Astrocyte of the cerebellum (primary cell): Measurements from ENCODE around the gene TDRD7.

Experiments
- DNase-seq: peaks from one replicate; pipeline ENCODE4 v3.0.0-alpha.2; 2011; ENCODE audit warnings: low read depth
- H3K4me3 ChIP-seq: 2 replicates; pipeline ENCODE4 v1.5.1; 2011; ENCODE audit warnings: mild to moderate bottlenecking, low read depth, low read length, moderate library complexity
- CTCF ChIP-seq: IDR thresholded peaks from 2 replicates; pipeline ENCODE4 v1.5.1; 2012; ENCODE audit warnings: low read length, low read depth, moderate library complexity, mild to moderate bottlenecking; ENCODE audit errors: missing control alignments
- in situ Hi-C: cut with HindIII; loops from 2 replicates; pipeline ENCODE4 v1.10.0; 2017; ENCODE audit warnings: low sequenced_read_pairs

TDRD7 gene

GRCh38 chr9:97366476-97366875 lies 45.4 kb upstream of the TDRD7 start:
- no peak for TF ChIP-seq CTCF
- no peak for DNase-seq
- no peak overlapping the region for H3K4me3 ChIP-seq
- in situ Hi-C loops, result loop anchor here (5.0 kb wide), 1 partner anchor 69 kb away; no protein-coding TSS in a partner anchor

- in situ Hi-C loops, result loop anchor here (5.0 kb wide), 1 partner anchor 70 kb away; no protein-coding TSS in a partner anchor
- no peak for DNase-seq
- H3K4me3 ChIP-seq, result no peak overlapping the region
- no peak for TF ChIP-seq CTCF
These were observed 45.0 kb upstream of the TDRD7 start for GRCh38 chr9:97366889-97367288.

GRCh38 chr9:97367729-97368128 lies 44.2 kb upstream of the TDRD7 start:
- DNase-seq, result no peak
- TF ChIP-seq CTCF, result no peak
- H3K4me3 ChIP-seq, result no peak overlapping the region
- in situ Hi-C loops, result loop anchor here (5.0 kb wide), 1 partner anchor 70 kb away; no protein-coding TSS in a partner anchor

GRCh38 chr9:97368964-97369363 lies 42.9 kb upstream of the TDRD7 start:
- in situ Hi-C loops, result loop anchor here (5.0 kb wide), 1 partner anchor 72 kb away; no protein-coding TSS in a partner anchor

GRCh38 chr9:97372580-97372979 lies 39.3 kb upstream of the TDRD7 start:
- H3K4me3 ChIP-seq, result no peak overlapping the region
- DNase-seq, result no peak
- TF ChIP-seq CTCF, result no peak
- in situ Hi-C loops, result no loop called here

More at GRCh38 chr9:97368964-97369363, 42.9 kb upstream of the TDRD7 start:
- no peak for DNase-seq
- no peak overlapping the region for H3K4me3 ChIP-seq
- no peak for TF ChIP-seq CTCF

GRCh38 chr9:97373331-97373730 lies 38.6 kb upstream of the TDRD7 start:
- no peak for TF ChIP-seq CTCF
- in situ Hi-C loops, result no loop called here
- no peak overlapping the region for H3K4me3 ChIP-seq
- DNase-seq, result no peak

GRCh38 chr9:97374811-97375210 lies 37.1 kb upstream of the TDRD7 start:
- DNase-seq, result no peak
- no peak overlapping the region for H3K4me3 ChIP-seq
- in situ Hi-C loops, result no loop called here
- no peak for TF ChIP-seq CTCF
